Immature natural killer cell (primary cell): ENCODE results near the gene YIF1B. TPM values are rescaled to one million over a fixed set of nuclear protein-coding genes. Genes with fewer than 3 reads are reported as not detected.

Experiments
- polyA plus RNA-seq, 3 donors: library from polyadenylated mRNA; unstranded; fragments of 300-500 nt; fragmentation: Illumina TruSeq; gene quantifications; one replicate each; pipeline ENCODE4 v1.2.3, GENCODE V29; 2021

The YIF1B gene
- polyA plus RNA-seq, 3 donors from 2014 or later, result 47.7 to 82.5 (median 54.9) TPM

Other genes starting within 250 kb of the YIF1B start
- gene DPF1, start 91.7 kb downstream of the YIF1B start, polyA plus RNA-seq, result not detected
- 1 to 10 TPM in 2 of 3 donors, under 1 TPM in 1; 0.72 to 5.7 (median 1.9) TPM for gene PPP1R14A, start 59.6 kb downstream of the YIF1B start, polyA plus RNA-seq
- 10 to 100 TPM in 2 of 3 donors, 1 to 10 TPM in 1; 4.3 to 29.1 (median 22.4) TPM for gene SPINT2, start 51.4 kb downstream of the YIF1B start, polyA plus RNA-seq
- gene C19orf33, start 11.7 kb downstream of the YIF1B start, polyA plus RNA-seq, result 1 to 10 TPM in 1 of 3 donors, not detected in 2; 2.8 TPM
- 1 to 10 TPM in 2 of 3 donors, under 1 TPM in 1; 0.93 to 1.2 (median 1.0) TPM for gene KCNK6, start 3.9 kb upstream of the YIF1B start, polyA plus RNA-seq
- gene CATSPERG, start 19.9 kb upstream of the YIF1B start, polyA plus RNA-seq, result 10 to 100 TPM in 2 of 3 donors, 1 to 10 TPM in 1; 5.3 to 14.0 (median 11.6) TPM
- gene PSMD8, start 58.6 kb upstream of the YIF1B start, polyA plus RNA-seq, result 100 to 1,000 TPM; 210 to 298 (median 236) TPM
- gene GGN, start 72.1 kb upstream of the YIF1B start, polyA plus RNA-seq, result not detected
- gene SPRED3, start 72.8 kb upstream of the YIF1B start, polyA plus RNA-seq, result not detected
- 10 to 100 TPM; 15.7 to 29.9 (median 18.5) TPM for gene FAM98C, start 87.1 kb upstream of the YIF1B start, polyA plus RNA-seq
- under 1 TPM in 2 of 3 donors, not detected in 1; 0.20 to 0.78 TPM for gene RASGRP4, start 110.3 kb upstream of the YIF1B start, polyA plus RNA-seq
- under 1 TPM in 1 of 3 donors, not detected in 2; 0.04 TPM for gene RYR1, start 117.7 kb upstream of the YIF1B start, polyA plus RNA-seq